Measurements from ENCODE around the gene IFI30.

Gene IFI30

GRCh38 chr19:18130523-18131242 is 42.9 kb upstream of the IFI30 start:
- no peak overlapping the region for H3K27ac ChIP-seq
- DNase-seq = no peak
- TF ChIP-seq CTCF (IDR thresholded peaks at IDR 0.05; ENCODE audit: low read depth, low read length, missing control alignments) = no peak
- peaks cover 12% of the 10 kb centered on the region for H3K36me3 ChIP-seq (replicated peaks)
- H3K4me3 ChIP-seq (ENCODE audit: low read depth, low read length) = no peak overlapping the region
- H3K27me3 ChIP-seq (replicated peaks) = no peaks in the 10 kb centered on the region
- in situ Hi-C loops (cut with HindIII; ENCODE audit: low pct_ligation_motif_present, low sequenced_read_pairs) = no loop called here

- in situ Hi-C loops (cut with HindIII; ENCODE audit: low pct_ligation_motif_present, low sequenced_read_pairs) = no loop called here
- TF ChIP-seq CTCF (IDR thresholded peaks at IDR 0.05; ENCODE audit: low read depth, low read length, missing control alignments) = no peak
- DNase-seq = no peak
- H3K4me3 ChIP-seq (ENCODE audit: low read depth, low read length) = no peak overlapping the region
- H3K27me3 ChIP-seq (replicated peaks) = no peaks in the 10 kb centered on the region
- H3K36me3 ChIP-seq (replicated peaks) = peaks cover 16% of the 10 kb centered on the region
- H3K27ac ChIP-seq = no peak overlapping the region
Observed at GRCh38 chr19:18131841-18132596, 41.6 kb upstream of the IFI30 start.

- no peak for TF ChIP-seq CTCF (IDR thresholded peaks at IDR 0.05; ENCODE audit: low read depth, low read length, missing control alignments)
- no peak overlapping the region for H3K27ac ChIP-seq
- H3K27me3 ChIP-seq (replicated peaks) = no peaks in the 10 kb centered on the region
- in situ Hi-C loops (cut with HindIII; ENCODE audit: low pct_ligation_motif_present, low sequenced_read_pairs) = no loop called here
- peaks cover 11% of the 10 kb centered on the region for H3K36me3 ChIP-seq (replicated peaks)
- no peak for DNase-seq
- no peak overlapping the region for H3K4me3 ChIP-seq (ENCODE audit: low read depth, low read length)
Observed at GRCh38 chr19:18135712-18136584, 37.7 kb upstream of the IFI30 start.

- Histone ChIP-seq H3K36me3 (replicated peaks) (peaks cover 13% of the 10 kb centered on the region), H3K27me3 (replicated peaks) (no peaks in the 10 kb centered on the region), H3K4me3 (ENCODE audit: low read depth, low read length) (no peak overlapping the region), H3K27ac (no peak overlapping the region)
- TF ChIP-seq CTCF (IDR thresholded peaks at IDR 0.05; ENCODE audit: low read depth, low read length, missing control alignments) = no peak
- DNase-seq = no peak
- in situ Hi-C loops (cut with HindIII; ENCODE audit: low pct_ligation_motif_present, low sequenced_read_pairs) = no loop called here
Observed at GRCh38 chr19:18137242-18137641, 36.4 kb upstream of the IFI30 start.

GRCh38 chr19:18137657-18138339 is 35.8 kb upstream of the IFI30 start:
- in situ Hi-C loops (cut with HindIII; ENCODE audit: low pct_ligation_motif_present, low sequenced_read_pairs) = no loop called here
- no peaks in the 10 kb centered on the region for H3K27me3 ChIP-seq (replicated peaks)
- no peak for DNase-seq
- TF ChIP-seq CTCF (IDR thresholded peaks at IDR 0.05; ENCODE audit: low read depth, low read length, missing control alignments) = no peak
- H3K36me3 ChIP-seq (replicated peaks) = peaks cover 10% of the 10 kb centered on the region
- no peak overlapping the region for H3K4me3 ChIP-seq (ENCODE audit: low read depth, low read length)
- no peak overlapping the region for H3K27ac ChIP-seq

Measured in brain microvascular endothelial cell (primary cell).